GM18508 (cell line): Measurements from ENCODE around the gene DAND5.
"Not testable (repeated sequence)": the region's sequence is repeated elsewhere in the genome, so short reads cannot be mapped to it uniquely, and the experiment has no call there.

Experiments used
- ATAC-seq: cut with Tn5 transposase; IDR thresholded peaks from one replicate; pipeline ENCODE4 v1.9.1; 2021; ENCODE audit warnings: moderate number of reproducible peaks; ENCODE audit not compliant: insufficient read depth, unreplicated experiment

The DAND5 gene

DNA sequence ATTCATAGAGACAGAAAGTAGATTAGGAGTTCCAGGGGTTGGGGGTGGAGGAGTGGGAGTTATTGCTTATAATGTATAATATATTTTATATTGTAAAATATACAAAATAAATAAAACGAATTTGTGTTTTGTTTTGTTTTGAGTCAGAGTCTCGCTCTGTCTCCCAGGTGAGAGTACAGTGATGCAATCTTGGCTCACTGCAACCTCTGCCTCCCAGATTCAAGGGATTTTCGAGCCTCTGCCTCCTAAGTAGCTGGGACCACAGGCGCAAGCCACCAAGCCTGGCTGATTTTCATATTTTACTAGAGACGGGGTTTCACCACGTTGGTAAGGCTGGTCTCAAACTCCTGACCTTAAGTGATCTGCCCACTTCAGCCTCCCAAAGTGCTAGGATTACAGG lies 9.9 kb upstream of the DAND5 start:
- ATAC-seq = no peak

- ATAC-seq = no peak
These were observed 4.2 kb upstream of the DAND5 start for GRCh38 chr19:12965017-12965811.

GRCh38 chr19:12965812-12966135 lies 3.6 kb upstream of the DAND5 start:
- ATAC-seq = no peak

GRCh38 chr19:12967907-12968306 lies 1.5 kb upstream of the DAND5 start:
- ATAC-seq = no peak

- ATAC-seq = no peak
These were observed 869 bp downstream of the DAND5 start for GRCh38 chr19:12970070-12970820.

GRCh38 chr19:12973236-12973635 lies 3.9 kb downstream of the DAND5 start:
- no peak for ATAC-seq

- ATAC-seq = no peak
These were observed 5.2 kb downstream of the DAND5 start for GRCh38 chr19:12974301-12975220.

- no peak for ATAC-seq
These were observed 5.9 kb downstream of the DAND5 start for GRCh38 chr19:12975221-12975741.

- not testable (repeated sequence) for ATAC-seq
These were observed 6.7 kb downstream of the DAND5 start for GRCh38 chr19:12976109-12976508.

DNA sequence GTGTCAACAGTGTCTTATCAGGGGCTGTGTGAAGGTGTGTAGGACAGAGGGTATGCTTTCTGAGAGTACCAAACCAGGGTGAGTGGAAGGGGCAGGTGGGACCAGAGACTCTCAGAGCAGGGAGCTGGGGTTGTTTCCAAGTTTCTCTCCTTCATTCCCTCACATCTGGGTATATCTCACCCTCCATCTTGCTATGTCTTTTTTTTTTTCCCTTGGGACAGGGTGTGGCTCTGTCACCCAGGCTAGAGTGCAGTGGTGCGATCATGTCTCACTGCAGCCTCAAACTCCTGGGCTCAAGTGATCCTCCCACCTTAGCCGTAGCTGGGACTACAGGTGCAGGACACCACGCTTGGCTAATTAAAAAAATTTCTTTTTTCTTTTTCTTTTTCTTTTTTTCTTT lies 10.6 kb downstream of the DAND5 start:
- no peak for ATAC-seq

DNA sequence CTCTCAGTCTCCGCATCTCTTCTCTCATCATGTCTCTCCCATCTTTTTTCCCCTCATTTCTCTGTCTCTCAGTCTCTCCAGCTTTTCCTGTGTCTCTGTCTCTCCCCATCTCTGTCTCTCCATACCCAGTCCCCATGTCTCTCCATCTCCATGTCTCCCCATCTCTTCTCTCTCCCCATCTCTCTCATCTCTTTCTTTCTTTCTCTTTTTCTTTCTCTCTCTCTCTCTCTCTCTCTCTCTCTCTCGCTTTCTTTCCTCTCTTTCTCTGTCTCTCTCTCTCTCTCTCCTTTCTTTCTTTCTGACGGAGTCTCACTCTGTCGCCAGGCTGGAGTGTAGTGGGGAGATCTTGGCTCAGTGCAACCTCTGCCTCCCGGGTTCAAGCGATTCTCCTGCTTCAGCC lies 13.3 kb downstream of the DAND5 start:
- ATAC-seq = no peak

DNA sequence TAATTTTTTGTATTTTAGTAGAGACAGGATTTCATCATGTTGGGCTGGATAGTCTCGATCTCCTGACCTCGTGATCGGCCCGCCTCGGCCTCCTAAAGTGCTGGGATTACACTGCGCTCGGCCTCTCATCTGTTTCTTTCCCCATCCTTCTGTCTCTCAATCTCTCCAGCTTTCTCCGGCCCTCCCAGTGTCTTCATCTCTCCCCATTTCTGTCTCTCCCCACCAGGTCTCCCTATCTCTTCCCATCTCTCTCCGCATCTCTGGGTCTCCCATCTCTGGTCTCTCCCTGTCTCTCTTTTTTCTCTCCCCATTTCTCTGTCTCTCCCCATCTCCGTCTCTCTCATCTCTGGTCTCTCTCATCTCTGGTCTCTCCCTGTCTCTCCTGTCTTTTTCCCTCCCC lies 13.7 kb downstream of the DAND5 start:
- no peak for ATAC-seq

- ATAC-seq = no peak
These were observed 14.3 kb downstream of the DAND5 start for GRCh38 chr19:12983542-12984142.

DNA sequence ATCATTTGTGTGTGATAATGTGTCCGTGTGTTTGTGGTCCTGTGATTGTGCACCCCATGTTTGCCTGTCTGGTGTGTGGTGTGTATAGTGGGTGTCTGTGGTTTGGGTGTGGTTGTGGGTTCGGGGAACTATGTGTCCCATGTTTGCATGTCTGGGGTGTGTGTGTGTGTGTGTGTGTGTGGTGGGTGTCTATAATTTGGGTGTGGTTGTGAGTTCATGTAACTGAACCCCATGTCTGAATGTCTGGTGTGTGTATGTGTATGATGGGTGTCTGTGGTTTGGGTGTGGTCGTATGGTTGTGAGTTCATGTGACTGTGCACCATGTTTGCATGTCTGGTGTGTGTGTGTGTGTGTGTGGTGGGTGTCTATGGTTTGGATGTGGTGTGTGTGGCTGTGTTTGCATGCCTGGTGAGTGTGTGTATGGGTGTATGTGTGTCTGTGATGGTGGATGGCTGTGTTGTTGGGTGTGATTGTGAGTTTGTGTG lies 14.8 kb downstream of the DAND5 start:
- no peak for ATAC-seq

GRCh38 chr19:12984683-12985048 lies 15.3 kb downstream of the DAND5 start:
- ATAC-seq = no peak

DNA sequence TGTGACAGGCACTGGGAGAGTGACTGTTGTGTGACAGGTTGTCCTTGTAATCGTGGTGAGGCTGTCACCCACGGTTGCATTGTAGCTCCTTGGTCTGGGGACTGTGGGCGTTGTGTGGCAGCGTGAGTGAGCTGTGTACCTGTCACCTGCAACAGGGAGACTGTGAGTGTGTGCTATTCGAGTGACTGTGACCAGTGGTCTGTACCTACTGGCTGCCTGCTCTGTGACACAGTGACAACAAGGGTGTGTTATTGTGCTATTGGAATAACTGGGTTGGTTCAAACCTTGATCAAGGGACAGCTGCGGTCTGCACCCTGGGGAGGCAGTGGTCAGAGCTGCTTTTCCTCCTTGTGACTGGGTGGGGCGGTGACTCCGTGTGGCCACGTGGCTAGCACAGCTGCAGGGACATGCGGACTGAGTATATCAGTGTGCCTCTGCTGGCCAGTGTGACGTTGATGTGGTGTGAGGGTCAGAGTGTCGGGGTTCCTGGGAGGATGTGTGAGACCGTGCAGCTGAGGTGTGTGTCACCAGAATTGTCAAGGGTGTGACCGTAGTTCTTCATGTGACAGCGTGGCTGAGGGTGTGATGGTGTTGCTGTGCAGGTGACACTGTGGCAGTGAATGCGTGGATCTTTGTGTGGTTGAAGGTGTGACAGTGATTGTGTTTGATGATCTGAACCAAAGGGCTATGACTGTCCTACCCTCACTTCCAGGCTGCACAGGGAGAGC lies 15.8 kb downstream of the DAND5 start:
- no peak for ATAC-seq

- no peak for ATAC-seq
These were observed 17.4 kb downstream of the DAND5 start for GRCh38 chr19:12986726-12987125.

DNA sequence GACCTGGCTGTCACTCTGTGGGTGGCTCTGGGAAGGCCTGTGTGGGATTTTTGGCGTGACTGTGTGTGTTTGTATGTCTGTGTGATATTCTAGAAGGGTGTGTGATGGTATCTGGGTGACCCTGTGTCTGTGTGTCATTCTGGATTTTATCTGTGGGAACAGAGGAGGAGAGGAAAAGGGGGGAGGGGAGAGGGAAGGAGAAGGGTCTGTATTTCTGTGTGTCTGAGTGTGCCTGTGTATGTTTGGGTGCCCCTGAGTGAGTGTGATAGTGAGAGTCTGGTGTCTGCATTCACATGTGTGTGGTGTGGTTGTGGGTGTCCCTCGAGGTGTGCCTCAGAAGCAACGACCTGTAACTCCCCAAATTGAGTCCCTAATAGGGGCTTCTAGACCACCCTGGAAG lies 17.8 kb downstream of the DAND5 start:
- no peak for ATAC-seq

DNA sequence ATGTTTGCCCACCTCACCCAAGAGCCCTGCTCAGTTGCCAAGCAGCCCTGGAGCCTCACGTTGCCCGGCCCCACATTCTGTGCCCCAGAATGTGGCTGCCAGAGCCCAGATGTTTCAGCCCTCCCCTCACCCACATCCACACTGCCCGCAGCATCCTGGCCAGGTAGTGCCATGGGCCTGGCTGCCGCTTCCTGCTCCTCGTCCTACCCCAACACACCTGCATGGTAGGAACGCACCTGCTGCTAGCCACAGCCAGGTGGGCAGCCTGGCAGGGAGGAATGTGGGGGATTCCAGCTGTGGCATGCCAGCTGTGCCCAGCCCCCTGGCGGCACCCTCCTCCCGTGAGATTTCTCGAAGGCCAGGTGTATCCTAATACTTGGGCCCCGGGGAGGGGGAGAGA lies 18.4 kb downstream of the DAND5 start:
- ATAC-seq = no peak

DNA sequence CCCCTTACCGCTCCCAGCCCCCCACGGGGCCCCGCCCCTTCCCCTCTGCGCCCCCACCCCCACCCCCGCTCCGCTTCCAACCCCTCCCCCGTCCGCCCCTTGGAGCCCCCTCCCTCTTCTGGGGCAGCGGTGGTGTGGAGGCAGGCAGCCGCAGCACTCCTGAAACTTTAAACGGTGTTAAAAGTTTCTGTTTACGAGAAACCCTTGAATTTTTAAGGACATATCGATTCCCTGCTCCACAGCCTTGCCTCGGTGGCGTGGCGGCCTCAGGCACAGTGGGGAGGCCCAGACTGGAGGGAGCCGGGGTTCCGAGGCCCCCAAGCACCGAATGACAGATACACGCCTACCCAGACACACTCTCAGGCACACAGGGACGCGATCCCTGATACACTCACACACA lies 21.1 kb downstream of the DAND5 start:
- ATAC-seq = no peak
